Esophagus muscularis mucosa (tissue), 3 donors: ENCODE data around the gene MTMR11.

Experiments used
- POLR2AphosphoS5 ChIP-seq, 2 donors: sonication (generic); formaldehyde crosslinking; IDR thresholded peaks; one replicate each; pipeline ENCODE4 v1.6.1; 2017; ENCODE audit warnings: antibody characterized with exemption in 2 of 2
- TF ChIP-seq, protein P1 (sequence below), 3 experiments: fragments of 200-600 bp in 2 of 3; fragments of 450-650 bp in 1 of 3; sonication (generic) in 2 of 3; IDR thresholded peaks; one replicate each; pipeline ENCODE4 v1.5.1; 2017 to 2019; ENCODE audit warnings: antibody characterized with exemption in 3 of 3, mild to moderate bottlenecking in 2 of 3, moderate library complexity in 1 of 3

DNA sequence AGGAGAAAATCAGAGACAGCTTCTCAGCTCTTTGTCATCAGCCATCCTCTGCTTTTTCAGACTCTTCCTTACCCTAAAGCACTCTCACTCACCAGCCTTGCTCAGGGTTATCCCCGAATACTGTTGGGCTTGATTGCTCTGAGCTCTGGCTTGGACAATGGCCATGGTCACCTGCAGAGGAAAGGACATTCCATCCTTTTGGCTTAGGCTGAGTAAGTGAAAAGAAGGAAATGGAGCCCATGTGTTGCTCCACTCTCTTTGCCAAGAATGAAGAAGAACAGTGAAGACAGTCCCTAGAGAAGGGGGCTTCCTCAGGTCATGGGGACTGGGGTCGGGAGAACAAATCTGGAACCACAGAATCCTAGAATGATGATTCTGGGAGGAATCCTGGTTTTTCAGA, 2.3 kb downstream of the MTMR11 start:
- TF ChIP-seq, protein P1, sequence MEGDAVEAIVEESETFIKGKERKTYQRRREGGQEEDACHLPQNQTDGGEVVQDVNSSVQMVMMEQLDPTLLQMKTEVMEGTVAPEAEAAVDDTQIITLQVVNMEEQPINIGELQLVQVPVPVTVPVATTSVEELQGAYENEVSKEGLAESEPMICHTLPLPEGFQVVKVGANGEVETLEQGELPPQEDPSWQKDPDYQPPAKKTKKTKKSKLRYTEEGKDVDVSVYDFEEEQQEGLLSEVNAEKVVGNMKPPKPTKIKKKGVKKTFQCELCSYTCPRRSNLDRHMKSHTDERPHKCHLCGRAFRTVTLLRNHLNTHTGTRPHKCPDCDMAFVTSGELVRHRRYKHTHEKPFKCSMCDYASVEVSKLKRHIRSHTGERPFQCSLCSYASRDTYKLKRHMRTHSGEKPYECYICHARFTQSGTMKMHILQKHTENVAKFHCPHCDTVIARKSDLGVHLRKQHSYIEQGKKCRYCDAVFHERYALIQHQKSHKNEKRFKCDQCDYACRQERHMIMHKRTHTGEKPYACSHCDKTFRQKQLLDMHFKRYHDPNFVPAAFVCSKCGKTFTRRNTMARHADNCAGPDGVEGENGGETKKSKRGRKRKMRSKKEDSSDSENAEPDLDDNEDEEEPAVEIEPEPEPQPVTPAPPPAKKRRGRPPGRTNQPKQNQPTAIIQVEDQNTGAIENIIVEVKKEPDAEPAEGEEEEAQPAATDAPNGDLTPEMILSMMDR (IDR thresholded peaks at IDR 0.05), result no peak
- no peak for TF ChIP-seq POLR2AphosphoS5 (IDR thresholded peaks at IDR 0.05)
